Astrocyte of the spinal cord (primary cell): ENCODE measurements around the gene MAPK13.
"Not testable (repeated sequence)": the region's sequence is repeated elsewhere in the genome, so short reads cannot be mapped to it uniquely, and the experiment has no call there.

ENCODE experiments used
- DNase-seq: peaks from one replicate; pipeline ENCODE4 v3.0.0; 2011; ENCODE audit warnings: low read depth, low spot score
- H3K4me3 ChIP-seq: 2 replicates; pipeline ENCODE4 v1.5.1; 2011; ENCODE audit warnings: low read depth, mild to moderate bottlenecking, low read length, moderate library complexity
- in situ Hi-C: cut with HindIII; loops from 2 replicates; pipeline ENCODE4 v1.10.0; 2017; ENCODE audit warnings: low sequenced_read_pairs
- TF ChIP-seq, protein P1 (sequence below): IDR thresholded peaks from 2 replicates; pipeline ENCODE4 v1.5.1; 2012; ENCODE audit warnings: low read depth, mild to moderate bottlenecking, low read length, inconsistent platforms

MAPK13 gene

DNA sequence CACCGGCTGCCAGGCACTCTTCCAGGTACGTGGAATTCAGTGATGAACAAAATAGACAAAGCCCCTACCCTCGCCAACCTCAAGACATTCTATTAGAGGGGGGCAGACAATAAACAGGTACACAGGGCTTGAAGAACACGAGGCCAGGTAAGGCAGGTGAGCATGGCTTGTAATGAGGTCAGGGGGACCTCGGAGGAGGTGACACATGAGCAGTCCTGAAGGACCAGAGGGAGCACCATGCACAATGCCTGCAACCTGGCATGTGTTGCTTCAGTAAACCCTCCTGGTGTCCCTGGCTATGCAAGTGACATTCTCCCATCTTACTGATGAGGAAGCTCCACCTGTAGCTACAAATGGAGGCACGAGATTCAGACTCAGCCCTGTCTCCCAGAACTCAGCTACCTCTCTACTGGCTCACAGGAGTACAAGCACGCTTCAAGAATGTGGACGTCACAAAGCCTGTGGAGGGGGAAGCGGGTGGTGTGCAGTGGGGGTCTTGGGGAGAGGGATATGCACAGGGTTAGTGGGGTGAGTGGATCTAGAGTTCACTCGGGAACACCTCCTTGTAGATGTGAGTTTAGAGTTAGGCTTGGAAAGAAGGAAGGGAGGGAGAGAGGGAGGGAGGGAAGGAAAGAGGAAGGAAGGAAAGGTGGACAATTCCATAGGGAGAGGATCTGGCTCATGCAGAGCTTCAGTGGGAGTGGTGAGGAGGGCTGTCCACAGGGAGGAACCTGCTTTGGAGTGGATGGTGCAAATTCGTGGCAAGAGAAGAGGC is 7.6 kb upstream of the MAPK13 start:
- no peak overlapping the region for H3K4me3 ChIP-seq
- DNase-seq, result no peak
- in situ Hi-C loops, result no loop called here
- TF ChIP-seq, protein P1, sequence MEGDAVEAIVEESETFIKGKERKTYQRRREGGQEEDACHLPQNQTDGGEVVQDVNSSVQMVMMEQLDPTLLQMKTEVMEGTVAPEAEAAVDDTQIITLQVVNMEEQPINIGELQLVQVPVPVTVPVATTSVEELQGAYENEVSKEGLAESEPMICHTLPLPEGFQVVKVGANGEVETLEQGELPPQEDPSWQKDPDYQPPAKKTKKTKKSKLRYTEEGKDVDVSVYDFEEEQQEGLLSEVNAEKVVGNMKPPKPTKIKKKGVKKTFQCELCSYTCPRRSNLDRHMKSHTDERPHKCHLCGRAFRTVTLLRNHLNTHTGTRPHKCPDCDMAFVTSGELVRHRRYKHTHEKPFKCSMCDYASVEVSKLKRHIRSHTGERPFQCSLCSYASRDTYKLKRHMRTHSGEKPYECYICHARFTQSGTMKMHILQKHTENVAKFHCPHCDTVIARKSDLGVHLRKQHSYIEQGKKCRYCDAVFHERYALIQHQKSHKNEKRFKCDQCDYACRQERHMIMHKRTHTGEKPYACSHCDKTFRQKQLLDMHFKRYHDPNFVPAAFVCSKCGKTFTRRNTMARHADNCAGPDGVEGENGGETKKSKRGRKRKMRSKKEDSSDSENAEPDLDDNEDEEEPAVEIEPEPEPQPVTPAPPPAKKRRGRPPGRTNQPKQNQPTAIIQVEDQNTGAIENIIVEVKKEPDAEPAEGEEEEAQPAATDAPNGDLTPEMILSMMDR, result no peak

DNA sequence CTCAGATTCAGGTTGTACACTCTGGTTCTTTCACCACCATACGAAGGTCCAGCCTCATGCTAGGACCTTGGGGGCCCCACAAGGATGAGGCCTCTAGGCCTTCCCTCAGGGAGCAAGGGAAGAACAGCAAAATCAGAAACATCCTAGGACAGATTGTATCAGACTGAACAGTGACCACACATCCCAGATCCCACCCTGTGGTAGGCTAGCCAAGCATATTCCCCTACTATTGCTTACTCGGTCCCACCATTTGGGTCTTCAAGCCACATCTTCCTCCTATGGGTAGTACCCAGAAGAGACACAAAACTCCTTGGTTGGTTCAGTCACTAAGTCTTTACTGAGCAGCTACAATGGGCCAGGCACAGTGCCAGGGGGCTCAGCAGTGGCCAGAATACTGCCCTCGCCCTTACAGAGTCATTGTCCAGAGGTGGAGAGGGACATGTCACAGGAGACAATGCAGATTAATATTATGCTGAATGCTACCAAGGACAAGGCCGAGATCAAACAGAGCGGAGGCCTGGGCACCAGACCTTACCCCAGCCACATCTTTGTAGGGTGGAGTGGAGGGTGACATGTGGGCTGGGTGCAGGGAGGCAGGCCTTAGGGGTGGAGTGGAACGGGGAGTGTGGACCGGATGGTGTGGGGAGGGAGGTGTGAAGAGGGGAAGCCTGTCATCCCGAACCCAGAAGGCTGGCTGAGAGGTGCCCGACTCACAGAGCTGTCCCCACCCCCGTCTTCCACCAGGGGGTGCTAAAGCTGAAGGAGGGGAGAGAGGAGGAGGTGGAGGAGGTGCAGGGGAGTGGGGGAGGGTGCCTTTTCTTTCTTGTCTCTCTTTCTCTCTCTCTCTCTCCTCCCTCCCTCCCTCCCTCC is 6.8 kb upstream of the MAPK13 start:
- peak; percentile 66 for DNase-seq
- H3K4me3 ChIP-seq, result no peak overlapping the region
- TF ChIP-seq, protein P1, result peak; percentile 85
- in situ Hi-C loops, result no loop called here

DNA sequence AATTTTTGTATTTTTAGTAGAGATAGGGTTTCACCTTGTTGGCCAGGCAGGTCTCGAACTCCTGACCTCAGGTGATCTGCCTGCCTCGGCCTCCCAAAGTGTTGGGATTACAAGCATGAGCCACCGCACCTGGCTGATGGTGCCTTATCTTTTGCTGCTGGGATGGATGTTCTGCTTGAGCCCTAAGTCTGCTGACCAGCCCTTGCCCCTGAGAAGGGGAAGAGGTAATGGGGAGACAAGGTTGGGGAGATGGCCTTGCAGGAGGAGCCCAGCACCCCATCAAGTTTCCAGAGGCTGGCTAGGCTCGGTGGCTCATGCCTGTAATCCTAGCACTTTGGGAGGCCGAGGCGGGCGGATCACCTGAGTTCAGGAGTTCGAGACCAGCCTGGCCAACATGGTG is 6.0 kb upstream of the MAPK13 start:
- in situ Hi-C loops, DNase-seq, H3K4me3 ChIP-seq: not testable (repeated sequence)

DNA sequence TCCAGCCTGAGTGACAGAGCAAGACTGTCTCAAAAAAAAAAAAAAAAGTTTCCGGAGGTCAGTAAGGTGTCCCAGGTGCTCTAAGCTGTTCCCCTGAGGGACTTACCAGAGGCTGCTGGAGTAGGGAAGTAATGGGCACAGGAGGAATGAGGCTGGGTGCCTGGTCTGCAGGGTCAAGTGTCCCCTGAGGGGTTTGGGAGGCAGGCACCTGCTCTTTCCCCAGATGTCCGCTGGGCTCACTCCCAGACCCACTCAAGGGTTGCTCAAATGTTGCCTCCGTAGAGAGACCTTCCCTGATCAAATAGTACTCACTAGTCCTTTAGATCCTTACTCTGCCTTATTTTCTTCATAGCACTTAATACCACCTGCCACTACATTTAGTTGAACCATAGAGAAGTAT is 5.4 kb upstream of the MAPK13 start:
- TF ChIP-seq, protein P1, result no peak
- no peak overlapping the region for H3K4me3 ChIP-seq
- in situ Hi-C loops, result no loop called here
- DNase-seq, result no peak

DNA sequence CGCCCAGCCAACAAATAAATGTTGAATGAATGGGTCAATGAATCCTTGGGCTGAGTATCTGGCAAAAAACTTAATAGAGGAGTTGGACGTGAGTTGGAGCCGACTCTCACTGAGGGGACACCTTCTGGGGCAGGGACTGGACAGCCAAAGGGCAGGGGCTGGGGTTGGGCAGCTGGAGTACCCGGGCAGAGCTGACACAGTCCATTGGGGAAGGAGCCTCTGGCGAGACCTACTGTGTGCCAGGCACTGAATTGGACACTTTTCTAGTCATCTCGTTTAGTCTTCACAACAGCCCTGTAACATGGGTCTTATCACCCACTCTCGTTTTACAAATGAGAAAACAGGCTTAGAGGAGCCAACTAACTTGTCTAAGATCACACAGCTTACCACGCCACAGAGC is 4.7 kb upstream of the MAPK13 start:
- in situ Hi-C loops, result no loop called here
- no peak for DNase-seq
- H3K4me3 ChIP-seq, result no peak overlapping the region
- TF ChIP-seq, protein P1, result no peak

DNA sequence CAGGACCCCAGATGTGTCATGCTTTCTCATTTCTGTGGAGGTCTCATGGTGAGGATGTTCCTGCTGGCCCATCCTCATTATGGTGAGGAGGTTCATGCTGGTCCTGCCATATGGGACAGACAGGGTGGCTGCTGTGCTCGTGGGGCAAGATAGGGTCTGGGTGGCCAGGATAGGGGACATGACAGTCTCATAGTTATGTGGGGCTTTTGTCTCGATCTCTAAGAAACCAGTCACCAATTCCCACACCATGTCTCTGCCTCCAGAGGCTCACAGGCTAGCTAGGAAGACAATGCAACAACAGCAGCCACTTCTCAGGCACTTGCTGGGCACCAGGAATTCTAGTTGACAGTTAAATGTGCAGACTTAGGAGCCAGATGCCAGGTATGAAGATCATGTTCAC is 4.2 kb upstream of the MAPK13 start:
- TF ChIP-seq, protein P1, result no peak
- H3K4me3 ChIP-seq, result no peak overlapping the region
- DNase-seq, result no peak
- in situ Hi-C loops, result no loop called here
